ENCODE measurements around the gene PRR22.

The PRR22 gene

DNA sequence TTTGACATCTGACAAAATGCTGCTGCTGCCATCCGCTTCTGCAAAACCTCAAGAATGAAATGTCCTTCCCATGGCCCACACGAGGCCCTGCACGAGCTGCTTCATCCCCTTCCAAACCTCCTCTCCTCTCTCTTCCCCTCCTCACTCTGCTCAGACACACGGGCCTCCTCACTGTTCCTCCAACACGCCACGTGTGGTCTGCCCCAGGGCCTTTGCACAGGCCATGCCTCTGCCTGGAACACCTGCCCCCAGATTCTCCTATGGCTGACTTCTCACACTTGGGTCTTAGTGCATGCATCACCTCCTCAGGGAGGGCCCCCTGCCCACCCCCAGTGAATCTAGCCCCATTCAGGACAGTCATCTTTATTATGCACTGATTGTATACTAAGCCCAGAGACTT is 36.2 kb upstream of the PRR22 start:
- no peak for DNase-seq (ENCODE audit: low read depth in 1 of 2, low spot score in 1 of 2)
- Histone ChIP-seq H3K4me3 (replicated peaks; ENCODE audit: insufficient read depth, low read length) (no peak overlapping the region), H3K27ac (replicated peaks) (no peak overlapping the region), H3K27me3 (ENCODE audit: insufficient read depth, poor library complexity, severe bottlenecking) (peaks cover 3% of the 10 kb centered on the region)
- TF ChIP-seq GABPA (IDR thresholded peaks at IDR 0.05; ENCODE audit: low read depth) (no peak), REST (IDR thresholded peaks at IDR 0.05; ENCODE audit: insufficient replicate concordance, low read depth) (no peak), SPI1 (IDR thresholded peaks at IDR 0.05; ENCODE audit: borderline replicate concordance, low read depth) (no peak), CTCF (IDR thresholded peaks at IDR 0.05; ENCODE audit: insufficient read depth, low read length) (no peak), POLR2AphosphoS5 (IDR thresholded peaks at IDR 0.05; ENCODE audit: low read depth) (no peak)

GRCh38 chr19:5818594-5818993 is 34.0 kb upstream of the PRR22 start:
- Histone ChIP-seq H3K4me3 (replicated peaks; ENCODE audit: insufficient read depth, low read length) (no peak overlapping the region), H3K27me3 (ENCODE audit: insufficient read depth, poor library complexity, severe bottlenecking) (peaks cover 6% of the 10 kb centered on the region), H3K27ac (replicated peaks) (no peak overlapping the region)
- no peak for TF ChIP-seq REST (IDR thresholded peaks at IDR 0.05; ENCODE audit: insufficient replicate concordance, low read depth)
- no peak for TF ChIP-seq GABPA (IDR thresholded peaks at IDR 0.05; ENCODE audit: low read depth)
- TF ChIP-seq CTCF (IDR thresholded peaks at IDR 0.05; ENCODE audit: insufficient read depth, low read length), result no peak
- TF ChIP-seq POLR2AphosphoS5 (IDR thresholded peaks at IDR 0.05; ENCODE audit: low read depth), result no peak
- TF ChIP-seq SPI1 (IDR thresholded peaks at IDR 0.05; ENCODE audit: borderline replicate concordance, low read depth), result no peak
- DNase-seq (ENCODE audit: low read depth in 1 of 2, low spot score in 1 of 2), result no peak

- TF ChIP-seq POLR2AphosphoS5 (IDR thresholded peaks at IDR 0.05; ENCODE audit: low read depth), result no peak
- TF ChIP-seq GABPA (IDR thresholded peaks at IDR 0.05; ENCODE audit: low read depth), result no peak
- TF ChIP-seq REST (IDR thresholded peaks at IDR 0.05; ENCODE audit: insufficient replicate concordance, low read depth), result no peak
- TF ChIP-seq CTCF (IDR thresholded peaks at IDR 0.05; ENCODE audit: insufficient read depth, low read length), result no peak
- no peak for TF ChIP-seq SPI1 (IDR thresholded peaks at IDR 0.05; ENCODE audit: borderline replicate concordance, low read depth)
- Histone ChIP-seq H3K27ac (replicated peaks) (no peak overlapping the region), H3K27me3 (ENCODE audit: insufficient read depth, poor library complexity, severe bottlenecking) (peaks cover 6% of the 10 kb centered on the region), H3K4me3 (replicated peaks; ENCODE audit: insufficient read depth, low read length) (no peak overlapping the region)
- no peak for DNase-seq (ENCODE audit: low read depth in 1 of 2, low spot score in 1 of 2)
Observed at GRCh38 chr19:5817218-5817617, 32.7 kb upstream of the PRR22 start.

Data from HL-60 (cell line).